ENCODE results near the gene EHMT1.

Gene EHMT1

GRCh38 chr9:137811283-137811870, 192.6 kb downstream of the EHMT1 start:
- no peak for TF ChIP-seq CTCF (IDR thresholded peaks at IDR 0.05; ENCODE audit: low read depth, low read length, missing control alignments)
- H3K27ac ChIP-seq, result no peak overlapping the region
- no peak overlapping the region for H3K4me3 ChIP-seq (ENCODE audit: low read depth, low read length)
- DNase-seq, result no peak
- in situ Hi-C loops (cut with HindIII; ENCODE audit: low pct_ligation_motif_present, low sequenced_read_pairs), result no loop called here
- peaks cover 33% of the 10 kb centered on the region for H3K36me3 ChIP-seq (replicated peaks)
- no peaks in the 10 kb centered on the region for H3K27me3 ChIP-seq (replicated peaks)

GRCh38 chr9:137812356-137813023, 193.7 kb downstream of the EHMT1 start:
- DNase-seq, result no peak
- Histone ChIP-seq H3K27me3 (replicated peaks) (no peaks in the 10 kb centered on the region), H3K4me3 (ENCODE audit: low read depth, low read length) (no peak overlapping the region), H3K36me3 (replicated peaks) (peaks cover 40% of the 10 kb centered on the region), H3K27ac (no peak overlapping the region)
- TF ChIP-seq CTCF (IDR thresholded peaks at IDR 0.05; ENCODE audit: low read depth, low read length, missing control alignments), result no peak
- in situ Hi-C loops (cut with HindIII; ENCODE audit: low pct_ligation_motif_present, low sequenced_read_pairs), result no loop called here

- Histone ChIP-seq H3K27me3 (replicated peaks) (no peaks in the 10 kb centered on the region), H3K4me3 (ENCODE audit: low read depth, low read length) (no peak overlapping the region), H3K27ac (no peak overlapping the region), H3K36me3 (replicated peaks) (peaks cover 41% of the 10 kb centered on the region)
- TF ChIP-seq CTCF (IDR thresholded peaks at IDR 0.05; ENCODE audit: low read depth, low read length, missing control alignments), result no peak
- in situ Hi-C loops (cut with HindIII; ENCODE audit: low pct_ligation_motif_present, low sequenced_read_pairs), result no loop called here
- no peak for DNase-seq
Measured at GRCh38 chr9:137813167-137813566, 194.4 kb downstream of the EHMT1 start.

- in situ Hi-C loops (cut with HindIII; ENCODE audit: low pct_ligation_motif_present, low sequenced_read_pairs), result no loop called here
- Histone ChIP-seq H3K36me3 (replicated peaks) (peaks cover 43% of the 10 kb centered on the region), H3K27me3 (replicated peaks) (no peaks in the 10 kb centered on the region), H3K4me3 (ENCODE audit: low read depth, low read length) (no peak overlapping the region), H3K27ac (no peak overlapping the region)
- DNase-seq, result no peak
- no peak for TF ChIP-seq CTCF (IDR thresholded peaks at IDR 0.05; ENCODE audit: low read depth, low read length, missing control alignments)
Measured at GRCh38 chr9:137813651-137814415, 195.0 kb downstream of the EHMT1 start.

- Histone ChIP-seq H3K27ac (no peak overlapping the region), H3K27me3 (replicated peaks) (no peaks in the 10 kb centered on the region), H3K4me3 (ENCODE audit: low read depth, low read length) (no peak overlapping the region), H3K36me3 (replicated peaks) (peaks cover 43% of the 10 kb centered on the region)
- no peak for DNase-seq
- in situ Hi-C loops (cut with HindIII; ENCODE audit: low pct_ligation_motif_present, low sequenced_read_pairs), result no loop called here
- TF ChIP-seq CTCF (IDR thresholded peaks at IDR 0.05; ENCODE audit: low read depth, low read length, missing control alignments), result no peak
Measured at GRCh38 chr9:137814436-137814835, 195.6 kb downstream of the EHMT1 start.

Measured in brain microvascular endothelial cell (primary cell).